HepG2 (cell line): ENCODE measurements around the gene INTS1. TPM values are rescaled to one million over a fixed set of nuclear protein-coding genes. Genes with fewer than 3 reads are reported as not detected.

Experiments used
- ATAC-seq: fragments of 200-7000 bp; cut with Tn5 transposase; 3 replicates; pipeline ENCODE4 v1.9.1; 2020; ENCODE audit warnings: mild to moderate bottlenecking, moderate library complexity
- BruUV-seq: library from RNA; stranded (reverse); fragments of 400-500 nt; replicated peaks from 2 replicates; lab custom pipeline; 2021; lab: Mats Ljungman, UMichigan
- CTCF ChIA-PET: fragments of 300-600 bp; formaldehyde crosslinking; extraction: SDS; loops from one replicate; lab custom pipeline; 2021; ENCODE audit warnings: low total read pairs, inconsistent platforms, low intra/inter-chr PET ratio; lab: Yijun Ruan, JAX
- POLR2A ChIA-PET: fragments of 350-600 bp; sonication (Branson Sonifier 250); formaldehyde crosslinking; loops from one replicate; lab custom pipeline; 2020; ENCODE audit warnings: antibody characterized with exemption, inconsistent platforms; lab: Yijun Ruan, JAX
- DNase-seq: peaks from one replicate; pipeline ENCODE4 v3.0.0-alpha.2; 2015; ENCODE audit warnings: low spot score
- FAIRE-seq: peaks from 3 replicates; lab custom pipeline; 2011; peaks lifted over from hg19 to GRCh38; lab: Jason Lieb, UNC
- H2AFZ ChIP-seq: one replicate; pipeline ENCODE4 v1.6.1; 2011; ENCODE audit warnings: low read length, inconsistent platforms
- H3K27ac ChIP-seq: fragments of 300-600 bp; 3 replicates; pipeline ENCODE4 v1.8.0; 2011; ENCODE audit warnings: mixed run types, mild to moderate bottlenecking, mixed read lengths, low read length, inconsistent platforms; ENCODE audit not compliant: insufficient read depth; ENCODE audit errors: extremely low read length
- H3K27me3 ChIP-seq, 2 experiments: fragments of 200-600 bp in 1 of 2; 2 replicates in 1 of 2; 3 replicates in 1 of 2; pipeline versions ENCODE4 v1.6.0 to v1.8.0; 2011; ENCODE audit warnings: low read length in 2 of 2, mild to moderate bottlenecking in 2 of 2, moderate library complexity in 2 of 2, inconsistent platforms in 1 of 2; ENCODE audit not compliant: insufficient read depth in 2 of 2, control insufficient read depth in 1 of 2
- H3K36me3 ChIP-seq, 2 experiments: fragments of 200-600 bp in 1 of 2; replicated peaks in 1 of 2; 2 replicates in 1 of 2; 3 replicates in 1 of 2; pipeline versions ENCODE4 v1.5.1 to v1.8.0; 2011; ENCODE audit warnings: low read length in 2 of 2, inconsistent platforms in 1 of 2; ENCODE audit not compliant: insufficient read depth in 2 of 2, control insufficient read depth in 1 of 2
- H3K4me1 ChIP-seq: 2 replicates; pipeline ENCODE4 v1.5.1; 2012; ENCODE audit warnings: low read length, inconsistent platforms; ENCODE audit not compliant: insufficient read depth
- H3K4me2 ChIP-seq: 2 replicates; pipeline ENCODE4 v1.6.0; 2011; ENCODE audit warnings: low read depth, low read length, inconsistent platforms
- H3K4me3 ChIP-seq, 3 experiments: fragments of 200-600 bp in 1 of 3; sonication (generic), shearing (Covaris generic) in 1 of 3; replicated peaks in 1 of 3; 2 replicates each; pipeline ENCODE4 v1.5.1; 2011 to 2016; ENCODE audit warnings: low read length in 3 of 3, inconsistent platforms in 2 of 3, low read depth in 2 of 3, mild to moderate bottlenecking in 2 of 3, control low read depth in 1 of 3, mixed read lengths in 1 of 3; ENCODE audit not compliant: insufficient read depth in 1 of 3
- H3K79me2 ChIP-seq: one replicate; pipeline ENCODE4 v1.6.1; 2011; ENCODE audit warnings: low read length, inconsistent platforms; ENCODE audit not compliant: insufficient read depth
- H3K9ac ChIP-seq: 2 replicates; pipeline ENCODE4 v1.6.0; 2011; ENCODE audit warnings: mild to moderate bottlenecking, low read depth, low read length, inconsistent platforms; ENCODE audit not compliant: insufficient read depth
- H3K9me3 ChIP-seq: 2 replicates; pipeline ENCODE4 v1.5.1; 2012; ENCODE audit warnings: mild to moderate bottlenecking, low read length
- H4K20me1 ChIP-seq: 2 replicates; pipeline ENCODE4 v1.6.0; 2011; ENCODE audit warnings: inconsistent platforms, mild to moderate bottlenecking, low read length, moderate library complexity; ENCODE audit not compliant: insufficient read depth
- CREM ChIP-seq, 2 experiments: sonication (generic) in 1 of 2; formaldehyde crosslinking in 1 of 2; IDR thresholded peaks; 2 replicates each; pipeline versions ENCODE4 v1.4.0 to v1.6.1; 2016 to 2020; ENCODE audit warnings: antibody characterized with exemption in 1 of 2, mild to moderate bottlenecking in 1 of 2, missing genetic modification reagents in 1 of 2
- IRX3 ChIP-seq: sonication (generic); formaldehyde crosslinking; IDR thresholded peaks from 2 replicates; pipeline ENCODE4 v1.8.1; 2023; ENCODE audit warnings: mild to moderate bottlenecking, low read depth, missing genetic modification reagents, borderline replicate concordance
- NKX3-1 ChIP-seq: sonication (generic); formaldehyde crosslinking; IDR thresholded peaks from 2 replicates; pipeline ENCODE4 v1.5.0; 2020; ENCODE audit warnings: missing genetic modification reagents
- PCBP2 ChIP-seq: fragments of 200-400 bp; formaldehyde crosslinking; optimal IDR thresholded peaks from 2 replicates; pipeline ENCODE3; 2018; ENCODE audit warnings: low read length, low read depth; ENCODE audit not compliant: poor library complexity, severe bottlenecking
- RARG ChIP-seq: sonication (generic); formaldehyde crosslinking; IDR thresholded peaks from 2 replicates; pipeline ENCODE4 v1.4.0; 2020; ENCODE audit warnings: low read depth, mild to moderate bottlenecking, missing genetic modification reagents
- ZMYM3 ChIP-seq: sonication (generic); formaldehyde crosslinking; IDR thresholded peaks from 2 replicates; pipeline ENCODE4 v1.5.1; 2020; ENCODE audit warnings: mild to moderate bottlenecking, missing genetic modification reagents
- ZNF782 ChIP-seq: sonication (generic); formaldehyde crosslinking; IDR thresholded peaks from 2 replicates; pipeline ENCODE4 v1.4.0; 2020; ENCODE audit warnings: missing genetic modification reagents, mild to moderate bottlenecking, borderline replicate concordance
- ZNF792 ChIP-seq: IDR thresholded peaks from 2 replicates; pipeline ENCODE4 v1.6.1; 2016
- WGBS: methylation state at CpG from one replicate; pipeline ENCODE4 v1.1.6; 2017; ENCODE audit warnings: low lambda C conversion rate; 5-methylcytosine and 5-hydroxymethylcytosine counted together
- in situ Hi-C: cut with HindIII; loops from 2 replicates; pipeline ENCODE4 v1.10.0; 2017; ENCODE audit warnings: low pct_unique_long_range_greater_than_20kb; ENCODE audit not compliant: extremely low pct_ligation_motif_present
- intact Hi-C: fragments of 100-400 bp; cut with micrococcal nuclease; formaldehyde crosslinking; loops from one replicate; pipeline ENCODE4 v1.10.0; 2022; ENCODE audit not compliant: unreplicated experiment
- polyA plus RNA-seq, 8 experiments: library from polyadenylated mRNA; depleted of rRNA in 3 of 8; stranded (reverse) in 7 of 8; unstranded in 1 of 8; fragments of >200 nt; fragmentation: Illumina TruSeq in 4 of 8; extraction: Trizol in 4 of 8; gene quantifications; 2 replicates each; pipeline versions ENCODE4 v1.2.1 to v1.2.3, GENCODE V29; 2011 to 2016; ENCODE audit warnings: low read depth in 4 of 8, missing spikeins in 1 of 8, mixed read lengths in 1 of 8; ENCODE audit not compliant: insufficient read depth in 1 of 8
- total RNA-seq, 5 experiments: library from RNA; depleted of rRNA; stranded (reverse); fragments of >200 nt; fragmentation: Illumina TruSeq; extraction: Trizol; gene quantifications; 2 replicates each; pipeline ENCODE4 v1.2.3, GENCODE V29; 2016; ENCODE audit warnings: low read depth in 1 of 5
- TF ChIP-seq, protein P1 (sequence below): sonication (generic); formaldehyde crosslinking; IDR thresholded peaks from 2 replicates; pipeline ENCODE4 v1.4.0; 2020; ENCODE audit warnings: mild to moderate bottlenecking, missing genetic modification reagents

Gene INTS1
- total and polyA plus RNA-seq, 2 of the 13 experiments (the other 11 are each of a cell fraction or from before 2014, with no cell fraction given), result 13.7 to 29.0 TPM

DNA sequence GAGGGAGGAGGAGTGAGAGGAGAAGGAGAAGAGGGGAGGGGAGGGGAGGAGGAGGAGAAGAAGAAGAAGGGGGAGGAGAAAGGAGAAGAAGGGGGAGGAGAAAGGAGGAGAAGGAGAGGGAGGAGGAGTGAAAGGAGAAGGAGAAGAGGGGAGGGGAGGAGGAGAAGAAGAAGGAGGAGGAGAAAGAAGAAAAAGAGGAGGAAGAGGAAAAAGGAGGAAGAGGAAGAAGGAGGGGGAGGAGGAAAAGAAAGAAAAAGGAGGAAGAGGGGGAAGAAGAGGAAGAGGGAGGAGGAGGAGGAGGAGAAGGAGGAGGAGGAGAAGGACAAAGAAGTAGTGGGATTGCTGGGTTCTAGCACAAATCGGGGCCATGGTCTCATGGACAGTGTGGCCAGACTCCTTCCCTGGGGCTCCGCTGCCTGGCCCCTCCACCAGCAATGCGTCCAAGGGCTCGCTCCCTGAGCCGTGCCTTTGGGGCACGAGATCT, 22.1 kb upstream of the INTS1 start:
- ChIA-PET POLR2A (interaction anchor here (1.1 kb wide), 1 partner anchor 29 kb away, joined by 6 read pairs; the partner anchor contains the start of gene TMEM184A), CTCF (no interaction called here)
- Histone ChIP-seq H3K9ac (no peak overlapping the region), H3K79me2 (peaks cover 2% of the 10 kb centered on the region), H3K27ac (no peak overlapping the region), H3K4me1 (peaks cover 39% of the 10 kb centered on the region), H2AFZ (no peak overlapping the region), H3K36me3 (no peaks in the 10 kb centered on the region), H3K9me3 (no peaks in the 10 kb centered on the region)
- FAIRE-seq, result no peak
- intact Hi-C loops (no loop called here), in situ Hi-C loops (no loop called here)
- WGBS, result 0% methylated on average over 2 of the region's 6 CpGs
- TF ChIP-seq PCBP2 (peak; percentile 76), ZNF782 (CRISPR knock-in tag) (no peak)
- TF ChIP-seq, protein P1, sequence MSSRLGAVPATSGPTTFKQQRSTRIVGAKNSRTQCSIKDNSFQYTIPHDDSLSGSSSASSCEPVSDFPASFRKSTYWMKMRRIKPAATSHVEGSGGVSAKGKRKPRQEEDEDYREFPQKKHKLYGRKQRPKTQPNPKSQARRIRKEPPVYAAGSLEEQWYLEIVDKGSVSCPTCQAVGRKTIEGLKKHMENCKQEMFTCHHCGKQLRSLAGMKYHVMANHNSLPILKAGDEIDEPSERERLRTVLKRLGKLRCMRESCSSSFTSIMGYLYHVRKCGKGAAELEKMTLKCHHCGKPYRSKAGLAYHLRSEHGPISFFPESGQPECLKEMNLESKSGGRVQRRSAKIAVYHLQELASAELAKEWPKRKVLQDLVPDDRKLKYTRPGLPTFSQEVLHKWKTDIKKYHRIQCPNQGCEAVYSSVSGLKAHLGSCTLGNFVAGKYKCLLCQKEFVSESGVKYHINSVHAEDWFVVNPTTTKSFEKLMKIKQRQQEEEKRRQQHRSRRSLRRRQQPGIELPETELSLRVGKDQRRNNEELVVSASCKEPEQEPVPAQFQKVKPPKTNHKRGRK (CRISPR knock-in tag), result 0 out of 2 replicates have a peak, but pooled peaks have one; percentile 35
- TF ChIP-seq, all 625 proteins: peak for 2
- no peak overlapping the region for H3K4me3 ChIP-seq
- H3K4me2 ChIP-seq, result no peak overlapping the region
- no TSS peak for BruUV-seq
- DNase-seq (no peak), ATAC-seq (no peak)
- H4K20me1 ChIP-seq, result no peaks in the 10 kb centered on the region
- H3K27me3 ChIP-seq, result peaks cover 0 to 28% of the 10 kb centered on the region in 2 experiments; a peak in 4 of 5 replicates

DNA sequence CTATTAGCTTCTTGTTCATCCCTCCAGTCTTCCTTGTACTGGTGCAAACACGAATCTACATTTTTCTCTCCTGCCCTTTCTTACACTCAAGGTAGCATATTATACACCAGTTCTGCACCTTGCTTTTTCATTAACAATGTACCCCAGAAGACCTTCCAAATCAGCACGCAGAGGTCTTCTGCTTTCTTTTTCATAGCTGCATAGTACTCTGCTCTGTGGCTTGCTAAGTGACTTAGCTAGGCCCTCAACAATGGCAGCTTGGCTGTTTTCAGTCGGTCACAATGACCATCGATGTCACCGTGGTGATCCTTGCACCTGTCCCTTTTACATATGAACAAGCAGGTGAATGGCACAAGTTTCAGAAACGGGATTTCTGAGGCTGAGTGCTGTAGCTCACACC, 21.2 kb upstream of the INTS1 start:
- no peak for FAIRE-seq
- H3K27ac ChIP-seq, result no peak overlapping the region
- no peaks in the 10 kb centered on the region for H3K36me3 ChIP-seq
- no TSS peak for BruUV-seq
- no peaks in the 10 kb centered on the region for H3K9me3 ChIP-seq
- intact Hi-C loops (no loop called here), in situ Hi-C loops (no loop called here)
- H3K79me2 ChIP-seq, result no peaks in the 10 kb centered on the region
- WGBS, result 37% methylated on average over 6 of the region's 6 CpGs
- H4K20me1 ChIP-seq, result no peaks in the 10 kb centered on the region
- H3K4me2 ChIP-seq, result no peak overlapping the region
- H3K4me3 ChIP-seq, result no peak overlapping the region
- no peak overlapping the region for H2AFZ ChIP-seq
- TF ChIP-seq IRX3 (CRISPR knock-in tag) (no peak), ZMYM3 (CRISPR knock-in tag) (0 out of 2 replicates have a peak, but pooled peaks have one; percentile 23), CREM (IDR thresholded peaks at IDR 0.05) (no peak), CREM (CRISPR knock-in tag; IDR thresholded peaks at IDR 0.05) (no peak), ZNF792 (CRISPR knock-in tag) (no peak), NKX3-1 (CRISPR knock-in tag) (no peak), RARG (no peak)
- TF ChIP-seq, all 625 proteins: peak for 1
- Histone ChIP-seq H3K4me1 (peaks cover 47% of the 10 kb centered on the region), H3K9ac (no peak overlapping the region), H3K27me3 (peaks cover 0 to 28% of the 10 kb centered on the region in 2 experiments; a peak in 4 of 5 replicates)
- DNase-seq (no peak), ATAC-seq (no peak)
- CTCF ChIA-PET, result no interaction called here
- POLR2A ChIA-PET, result no interaction called here
